ENCODE measurements around the gene HS6ST1. TPM values are rescaled to one million over a fixed set of nuclear protein-coding genes. Genes with fewer than 3 reads are reported as not detected.
"Not testable (repeated sequence)": the region's sequence is repeated elsewhere in the genome, so short reads cannot be mapped to it uniquely, and the experiment has no call there.

HS6ST1 gene
- total and polyA plus RNA-seq, 4 donors, result 37.0 to 110 (median 84.7) TPM

GRCh38 chr2:128317899-128318225 is 806 bp downstream of the HS6ST1 start:
- H3K27me3 ChIP-seq (ENCODE audit: control insufficient read depth, insufficient read depth, low read length); DNase-seq (ENCODE audit: low read depth in 4 of 6, low spot score in 6 of 6); H3K27ac ChIP-seq (ENCODE audit: low read depth, low read length); H3K9me3 ChIP-seq (ENCODE audit: control insufficient read depth, insufficient read depth, low read length): not testable (repeated sequence)
- 0% methylated on average over 14 of the region's 40 CpGs for WGBS (ENCODE audit: insufficient coverage)
- Histone ChIP-seq H3K4me3 (ENCODE audit: low read depth, low read length) (peak overlapping the region; percentile 78), H3K36me3 (ENCODE audit: control insufficient read depth, insufficient read depth, low read length) (peaks cover 40% of the 10 kb centered on the region), H3K4me1 (ENCODE audit: control insufficient read depth, insufficient read depth, low read length) (peaks cover 74% of the 10 kb centered on the region)

DNA sequence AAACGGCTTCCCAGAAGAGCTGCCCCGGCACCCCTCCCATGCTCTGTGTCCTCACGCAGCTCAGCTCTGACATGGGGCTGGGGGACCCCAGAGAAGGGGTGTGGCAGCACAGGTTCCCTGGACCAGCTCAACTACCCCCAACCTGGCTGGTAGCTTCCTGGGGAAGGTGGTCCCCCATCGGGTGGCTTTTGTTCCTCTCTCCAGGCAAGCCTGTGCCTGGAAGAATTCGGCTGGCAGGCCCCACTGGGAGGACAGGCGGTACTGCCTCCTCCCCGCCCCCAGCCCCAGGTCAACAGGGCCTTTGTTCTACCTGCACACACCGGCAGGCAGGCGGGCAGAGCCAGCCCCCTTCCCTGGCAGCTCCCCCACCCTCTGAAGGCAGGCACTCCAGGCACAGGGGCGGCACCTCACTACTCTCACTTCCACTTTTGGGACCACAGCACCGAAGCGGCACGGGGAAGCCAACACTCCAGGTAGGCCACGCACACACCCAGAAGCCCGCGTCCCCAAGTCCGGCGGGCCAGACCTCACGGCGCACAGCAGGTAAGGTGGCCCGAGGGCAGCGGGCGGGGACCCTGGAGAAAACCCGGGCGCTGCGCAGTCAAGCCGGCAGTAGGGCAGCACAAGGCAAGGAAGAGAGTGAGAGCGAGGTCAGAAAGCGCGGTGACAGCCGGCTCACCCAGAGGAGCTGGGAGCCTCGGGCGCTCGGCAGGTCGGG is 1.3 kb downstream of the HS6ST1 start:
- peak overlapping the region; percentile 78 for H3K4me3 ChIP-seq (ENCODE audit: low read depth, low read length)
- H3K27ac ChIP-seq (ENCODE audit: low read depth, low read length), result peak overlapping the region; percentile 10
- no peaks in the 10 kb centered on the region for H3K9me3 ChIP-seq (ENCODE audit: control insufficient read depth, insufficient read depth, low read length)
- WGBS (ENCODE audit: insufficient coverage), result under 1% methylated on average over 34 of the region's 35 CpGs
- peaks cover 74% of the 10 kb centered on the region for H3K4me1 ChIP-seq (ENCODE audit: control insufficient read depth, insufficient read depth, low read length)
- DNase-seq (ENCODE audit: low read depth in 4 of 6, low spot score in 6 of 6), result peak in 1 of 6 donors; percentile 32
- peaks cover 42% of the 10 kb centered on the region for H3K36me3 ChIP-seq (ENCODE audit: control insufficient read depth, insufficient read depth, low read length)
- H3K27me3 ChIP-seq (ENCODE audit: control insufficient read depth, insufficient read depth, low read length), result no peaks in the 10 kb centered on the region

GRCh38 chr2:128316777-128317180 is 1.9 kb downstream of the HS6ST1 start:
- peak in 1 of 6 donors; percentile 22 for DNase-seq (ENCODE audit: low read depth in 4 of 6, low spot score in 6 of 6)

GRCh38 chr2:128315829-128316776 is 2.6 kb downstream of the HS6ST1 start:
- H3K36me3 ChIP-seq (ENCODE audit: control insufficient read depth, insufficient read depth, low read length), result peaks cover 52% of the 10 kb centered on the region
- H3K9me3 ChIP-seq (ENCODE audit: control insufficient read depth, insufficient read depth, low read length), result no peaks in the 10 kb centered on the region
- peak in 2 of 6 donors; percentile 54 to 74 for DNase-seq (ENCODE audit: low read depth in 4 of 6, low spot score in 6 of 6)
- H3K4me1 ChIP-seq (ENCODE audit: control insufficient read depth, insufficient read depth, low read length), result peaks cover 80% of the 10 kb centered on the region
- WGBS (ENCODE audit: insufficient coverage), result 23% methylated on average over 14 of the region's 20 CpGs
- H3K27ac ChIP-seq (ENCODE audit: low read depth, low read length), result peak overlapping the region; percentile 40
- no peaks in the 10 kb centered on the region for H3K27me3 ChIP-seq (ENCODE audit: control insufficient read depth, insufficient read depth, low read length)
- peak overlapping the region; percentile 78 for H3K4me3 ChIP-seq (ENCODE audit: low read depth, low read length)

More at GRCh38 chr2:128316777-128317180, 1.9 kb downstream of the HS6ST1 start:
- H3K9me3 ChIP-seq (ENCODE audit: control insufficient read depth, insufficient read depth, low read length), result no peaks in the 10 kb centered on the region
- H3K27ac ChIP-seq (ENCODE audit: low read depth, low read length), result peak overlapping the region; percentile 10
- WGBS (ENCODE audit: insufficient coverage), result 10% methylated on average over 5 of the region's 5 CpGs
- peak overlapping the region; percentile 78 for H3K4me3 ChIP-seq (ENCODE audit: low read depth, low read length)
- H3K27me3 ChIP-seq (ENCODE audit: control insufficient read depth, insufficient read depth, low read length), result no peaks in the 10 kb centered on the region
- H3K36me3 ChIP-seq (ENCODE audit: control insufficient read depth, insufficient read depth, low read length), result peaks cover 46% of the 10 kb centered on the region
- peaks cover 79% of the 10 kb centered on the region for H3K4me1 ChIP-seq (ENCODE audit: control insufficient read depth, insufficient read depth, low read length)

DNA sequence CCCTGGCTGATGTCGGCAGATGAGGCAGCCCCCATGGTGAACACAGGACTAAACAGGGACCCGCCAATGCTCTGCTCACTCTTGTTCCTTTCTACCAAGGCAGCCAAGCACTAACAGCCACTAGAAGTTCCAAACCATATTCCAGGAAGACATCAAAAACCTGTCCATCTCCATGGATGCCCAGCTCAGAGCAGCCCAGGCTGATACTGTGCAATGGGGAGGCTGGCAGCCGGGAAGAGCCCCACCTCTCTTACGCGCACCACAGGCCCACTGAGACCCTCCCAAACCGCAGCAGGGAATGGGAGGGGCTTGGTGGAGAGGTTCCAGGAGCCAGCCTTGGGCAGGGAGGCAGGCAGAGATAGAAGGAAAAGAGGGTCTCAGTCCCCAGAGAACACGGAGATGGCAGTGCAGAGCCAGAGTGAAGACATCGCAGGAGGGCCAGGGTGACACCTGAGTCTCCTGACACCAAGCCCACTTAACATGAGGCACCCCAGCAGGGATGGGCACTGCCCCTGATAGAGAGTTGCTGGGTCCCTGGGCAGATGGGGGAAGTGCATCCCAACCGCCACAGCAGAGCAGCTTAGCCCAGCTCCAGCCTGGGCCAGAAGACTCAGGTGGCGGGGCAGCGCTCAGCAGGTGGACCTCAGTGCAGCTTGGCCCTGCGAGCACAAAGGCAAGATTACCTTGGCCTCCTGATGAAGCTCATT is 3.4 kb downstream of the HS6ST1 start:
- H3K4me1 ChIP-seq (ENCODE audit: control insufficient read depth, insufficient read depth, low read length), result peaks cover 86% of the 10 kb centered on the region
- WGBS (ENCODE audit: insufficient coverage), result 19% methylated on average over 4 of the region's 12 CpGs
- H3K27me3 ChIP-seq (ENCODE audit: control insufficient read depth, insufficient read depth, low read length), result no peaks in the 10 kb centered on the region
- peak overlapping the region; percentile 78 for H3K4me3 ChIP-seq (ENCODE audit: low read depth, low read length)
- H3K9me3 ChIP-seq (ENCODE audit: control insufficient read depth, insufficient read depth, low read length), result no peaks in the 10 kb centered on the region
- DNase-seq (ENCODE audit: low read depth in 4 of 6, low spot score in 6 of 6), result peak in 2 of 6 donors; percentile 41 to 47
- H3K27ac ChIP-seq (ENCODE audit: low read depth, low read length), result peak overlapping the region; percentile 40
- peaks cover 55% of the 10 kb centered on the region for H3K36me3 ChIP-seq (ENCODE audit: control insufficient read depth, insufficient read depth, low read length)

DNA sequence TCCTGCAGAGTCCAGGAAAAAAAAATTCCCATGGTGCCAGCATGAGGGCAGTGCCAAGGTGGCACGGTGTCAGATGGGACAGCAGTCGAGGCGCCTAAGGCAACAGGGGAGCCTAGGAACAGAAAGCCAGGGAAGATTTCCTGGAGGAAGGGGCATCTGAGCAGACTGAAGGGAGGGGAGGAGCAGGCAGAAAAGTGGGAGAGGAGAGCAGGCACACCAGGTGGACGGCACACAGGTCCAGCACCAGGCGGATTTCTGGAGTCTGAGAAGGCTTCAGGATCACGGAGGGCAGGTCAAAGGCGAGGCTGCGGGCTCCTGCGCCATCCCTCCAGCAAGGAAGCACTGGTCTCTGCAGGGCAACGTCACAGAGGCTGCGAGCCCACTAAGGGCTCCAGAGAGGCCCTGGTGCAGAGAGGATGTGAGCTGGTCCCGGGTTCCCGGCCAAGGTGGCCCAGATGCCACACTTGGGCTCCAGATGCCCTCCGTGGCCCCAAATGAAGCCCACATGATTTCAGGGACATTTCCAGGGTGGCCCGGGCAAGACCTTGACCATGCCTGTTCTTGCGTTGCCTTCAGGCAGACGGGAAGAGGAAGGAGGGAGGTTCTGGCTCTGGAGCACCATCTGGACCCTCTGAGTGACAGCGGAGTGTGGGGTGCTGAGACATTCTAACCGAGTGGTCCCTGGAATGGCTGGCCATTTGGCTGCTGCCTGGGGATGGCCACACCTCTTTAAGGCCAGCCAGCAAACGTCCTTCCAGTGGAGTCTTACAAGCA is 4.1 kb downstream of the HS6ST1 start:
- Histone ChIP-seq H3K4me1 (ENCODE audit: control insufficient read depth, insufficient read depth, low read length) (peaks cover 86% of the 10 kb centered on the region), H3K9me3 (ENCODE audit: control insufficient read depth, insufficient read depth, low read length) (no peaks in the 10 kb centered on the region), H3K27me3 (ENCODE audit: control insufficient read depth, insufficient read depth, low read length) (no peaks in the 10 kb centered on the region), H3K27ac (ENCODE audit: low read depth, low read length) (peak overlapping the region; percentile 40), H3K4me3 (ENCODE audit: low read depth, low read length) (peak overlapping the region; percentile 78), H3K36me3 (ENCODE audit: control insufficient read depth, insufficient read depth, low read length) (peaks cover 62% of the 10 kb centered on the region)
- peak in 1 of 6 donors; percentile 51 for DNase-seq (ENCODE audit: low read depth in 4 of 6, low spot score in 6 of 6)
- 56% methylated on average over 19 of the region's 20 CpGs for WGBS (ENCODE audit: insufficient coverage)

DNA sequence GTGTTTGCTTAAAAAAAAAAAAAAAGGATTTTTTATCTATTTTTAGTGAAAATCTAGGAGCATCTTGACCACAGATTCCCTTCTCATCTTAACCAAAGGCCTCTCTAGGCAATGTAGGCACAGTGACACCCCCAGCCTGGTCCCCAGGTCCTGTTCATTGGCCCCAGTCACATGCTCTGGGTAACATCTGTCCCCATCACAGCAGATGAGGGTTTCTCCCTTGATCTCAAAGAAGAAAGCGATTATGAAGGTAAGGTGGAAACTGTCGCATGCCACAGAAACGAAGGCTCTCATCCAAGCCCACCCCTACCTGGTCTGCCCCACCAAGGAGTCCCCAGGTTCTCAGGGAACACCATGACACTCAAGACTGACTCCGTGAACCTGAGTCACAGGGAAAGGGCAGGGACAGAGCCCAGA is 4.7 kb downstream of the HS6ST1 start:
- Histone ChIP-seq H3K36me3 (ENCODE audit: control insufficient read depth, insufficient read depth, low read length) (peaks cover 68% of the 10 kb centered on the region), H3K27ac (ENCODE audit: low read depth, low read length) (no peak overlapping the region), H3K4me3 (ENCODE audit: low read depth, low read length) (no peak overlapping the region), H3K4me1 (ENCODE audit: control insufficient read depth, insufficient read depth, low read length) (peaks cover 87% of the 10 kb centered on the region), H3K9me3 (ENCODE audit: control insufficient read depth, insufficient read depth, low read length) (no peaks in the 10 kb centered on the region), H3K27me3 (ENCODE audit: control insufficient read depth, insufficient read depth, low read length) (no peaks in the 10 kb centered on the region)
- WGBS (ENCODE audit: insufficient coverage), result 93% methylated on average over 1 of the region's 4 CpGs
- no peak for DNase-seq (ENCODE audit: low read depth in 4 of 6, low spot score in 6 of 6)

DNA sequence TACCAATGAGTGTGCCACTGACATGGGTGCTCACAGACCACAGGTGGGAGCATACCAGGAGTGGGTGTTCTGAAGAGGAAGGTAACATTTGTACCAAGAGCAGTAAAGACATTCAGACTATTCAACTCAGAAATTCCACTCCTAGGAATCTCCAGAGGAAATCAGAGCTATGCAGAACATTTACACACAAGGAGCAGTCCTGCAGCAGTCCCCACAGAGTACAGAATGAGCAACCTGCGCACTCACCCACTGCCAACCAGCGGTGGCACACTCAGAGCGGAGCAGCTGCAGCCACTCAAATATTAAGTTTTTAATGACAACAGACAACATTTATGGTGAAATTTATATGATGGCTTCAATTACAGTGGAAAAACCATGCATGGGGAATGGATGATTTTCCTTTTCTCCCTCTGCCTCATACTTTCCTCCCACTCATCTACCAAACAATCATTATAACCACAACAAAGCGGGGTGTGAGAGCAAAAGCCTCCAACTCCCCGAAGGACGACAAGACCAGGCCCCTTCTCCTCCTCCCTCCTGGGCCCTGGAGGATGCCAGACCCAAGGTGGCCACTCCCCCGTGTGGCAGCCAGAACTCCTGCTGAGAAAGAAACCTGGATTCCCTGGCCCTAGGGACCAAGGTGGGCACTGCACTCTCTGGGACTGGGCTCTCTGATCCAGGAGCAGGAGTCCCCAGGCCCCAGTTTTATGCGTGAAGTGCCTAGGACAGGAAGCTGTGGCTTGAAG is 5.4 kb downstream of the HS6ST1 start:
- WGBS (ENCODE audit: insufficient coverage), result 40% methylated on average over 5 of the region's 8 CpGs
- H3K4me3 ChIP-seq (ENCODE audit: low read depth, low read length), result no peak overlapping the region
- DNase-seq (ENCODE audit: low read depth in 4 of 6, low spot score in 6 of 6), result peak in 1 of 6 donors; percentile 66
- peaks cover 72% of the 10 kb centered on the region for H3K36me3 ChIP-seq (ENCODE audit: control insufficient read depth, insufficient read depth, low read length)
- peaks cover 94% of the 10 kb centered on the region for H3K4me1 ChIP-seq (ENCODE audit: control insufficient read depth, insufficient read depth, low read length)
- no peaks in the 10 kb centered on the region for H3K9me3 ChIP-seq (ENCODE audit: control insufficient read depth, insufficient read depth, low read length)
- no peak overlapping the region for H3K27ac ChIP-seq (ENCODE audit: low read depth, low read length)
- no peaks in the 10 kb centered on the region for H3K27me3 ChIP-seq (ENCODE audit: control insufficient read depth, insufficient read depth, low read length)
